T-helper 1 cell treated with Interleukin-12 subunit alpha and Interleukin-12 subunit beta and Interleukin-4 antibody, amounts not matched to agents 30 μg/mL and 1 μg/mL, for 36 hours (primary cell): Measurements from ENCODE around the gene TMEM235.

Experiments used
- H3K27ac Mint-ChIP-seq: one replicate; pipeline ENCODE4 v1.8.0; 2021; ENCODE audit warnings: mild to moderate bottlenecking, mixed read lengths
- H3K27me3 Mint-ChIP-seq: one replicate; pipeline ENCODE4 v1.8.0; 2021; ENCODE audit warnings: low read depth, mixed read lengths
- H3K36me3 Mint-ChIP-seq: one replicate; pipeline ENCODE4 v1.8.0; 2021; ENCODE audit warnings: low read depth, mixed read lengths
- H3K4me1 Mint-ChIP-seq: one replicate; pipeline ENCODE4 v1.8.0; 2021; ENCODE audit warnings: low read depth, mixed read lengths
- H3K4me3 Mint-ChIP-seq: one replicate; pipeline ENCODE4 v1.8.0; 2021; ENCODE audit warnings: mild to moderate bottlenecking, moderate library complexity, mixed read lengths
- H3K9me3 Mint-ChIP-seq: one replicate; pipeline ENCODE4 v1.8.0; 2021; ENCODE audit warnings: mixed read lengths

The TMEM235 gene

GRCh38 chr17:78230996-78231935 is at the start of gene TMEM235:
TMEM235 (plus strand) TSS chr17:78231631; CDS start chr17:78232024, 393 bp downstream.
- H3K27me3 Mint-ChIP-seq: peaks cover 50% of the 10 kb centered on the region
- H3K27ac Mint-ChIP-seq: no peak within 1 kb of the TSS
- no peaks in the 10 kb centered on the region for H3K36me3 Mint-ChIP-seq
- H3K4me1 Mint-ChIP-seq: peaks cover 9% of the 10 kb centered on the region
- no peak within 1 kb of the TSS for H3K4me3 Mint-ChIP-seq
- H3K9me3 Mint-ChIP-seq: no peaks in the 10 kb centered on the region

DNA sequence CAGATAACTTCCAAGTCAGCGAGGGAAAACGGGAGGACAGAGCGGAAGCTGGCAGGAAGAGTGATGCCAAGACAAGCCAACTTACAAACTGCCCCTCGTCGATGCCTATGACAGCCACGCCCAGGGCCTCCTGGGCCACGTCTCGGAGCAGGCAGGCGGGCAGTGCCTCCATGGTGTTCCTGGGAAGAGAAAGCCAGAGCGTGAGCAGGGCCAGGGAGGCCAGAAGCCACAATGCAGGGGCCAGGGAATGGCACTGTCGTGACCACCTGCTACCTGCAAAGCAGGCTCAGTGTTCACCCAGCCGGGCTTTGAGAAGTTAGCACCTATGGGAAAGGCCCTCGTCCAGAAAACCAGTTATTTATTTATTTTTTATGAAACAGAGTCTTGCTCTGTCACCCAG is 48.9 kb upstream of the TMEM235 start:
- Mint-ChIP-seq H3K27me3 (no peaks in the 10 kb centered on the region), H3K9me3 (no peaks in the 10 kb centered on the region), H3K4me1 (peaks cover 32% of the 10 kb centered on the region), H3K36me3 (peaks cover 8% of the 10 kb centered on the region), H3K4me3 (no peak overlapping the region), H3K27ac (no peak overlapping the region)

DNA sequence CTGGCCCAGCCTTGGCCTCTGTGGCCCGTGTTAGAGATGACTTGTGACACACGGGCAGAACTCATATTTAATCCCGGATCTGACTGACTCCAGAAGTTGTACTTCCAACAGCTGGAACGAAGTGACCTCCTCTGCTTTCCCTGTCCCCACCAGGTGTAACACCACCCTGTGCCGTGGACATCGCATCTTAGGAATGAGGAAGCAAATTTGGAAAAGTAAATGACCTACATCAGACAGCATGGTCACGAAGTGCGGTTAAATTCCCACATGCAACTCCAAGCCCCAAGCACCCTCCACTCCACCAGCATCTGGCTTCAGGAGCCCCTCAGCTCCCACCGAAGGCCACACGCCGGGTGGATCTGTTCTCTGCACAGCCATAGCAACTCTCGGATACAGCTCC is 47.5 kb upstream of the TMEM235 start:
- Mint-ChIP-seq H3K27me3 (no peaks in the 10 kb centered on the region), H3K36me3 (peaks cover 8% of the 10 kb centered on the region), H3K9me3 (no peaks in the 10 kb centered on the region), H3K4me3 (no peak overlapping the region), H3K4me1 (peaks cover 34% of the 10 kb centered on the region), H3K27ac (no peak overlapping the region)

DNA sequence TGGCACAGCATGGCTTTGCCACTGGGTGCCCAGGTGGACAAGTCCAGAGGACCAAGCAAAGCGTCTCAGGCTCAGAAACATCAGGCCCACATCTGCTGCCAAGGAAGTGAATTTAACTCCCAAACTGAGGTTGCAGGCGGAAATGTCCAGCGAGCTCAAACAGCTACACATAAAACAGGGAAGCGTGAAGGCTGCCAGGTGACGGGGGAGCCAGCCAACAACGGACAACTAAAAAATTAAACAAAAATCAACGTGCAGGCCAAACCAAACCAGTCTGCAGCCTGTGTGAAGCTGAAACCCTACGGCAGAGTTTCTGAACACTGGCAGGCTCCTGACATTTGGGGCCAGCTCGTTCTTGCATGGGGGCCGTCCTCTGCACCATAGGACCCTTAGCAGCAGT is 47.1 kb upstream of the TMEM235 start:
- Mint-ChIP-seq H3K4me3 (no peak overlapping the region), H3K4me1 (peaks cover 34% of the 10 kb centered on the region), H3K27ac (no peak overlapping the region), H3K36me3 (peaks cover 6% of the 10 kb centered on the region), H3K27me3 (no peaks in the 10 kb centered on the region), H3K9me3 (no peaks in the 10 kb centered on the region)

GRCh38 chr17:78184868-78185267 is 46.6 kb upstream of the TMEM235 start:
- Mint-ChIP-seq H3K4me3 (peak overlapping the region; percentile 25), H3K36me3 (peaks cover 6% of the 10 kb centered on the region), H3K9me3 (no peaks in the 10 kb centered on the region), H3K27me3 (no peaks in the 10 kb centered on the region), H3K4me1 (peaks cover 34% of the 10 kb centered on the region), H3K27ac (peak overlapping the region; percentile 24)

DNA sequence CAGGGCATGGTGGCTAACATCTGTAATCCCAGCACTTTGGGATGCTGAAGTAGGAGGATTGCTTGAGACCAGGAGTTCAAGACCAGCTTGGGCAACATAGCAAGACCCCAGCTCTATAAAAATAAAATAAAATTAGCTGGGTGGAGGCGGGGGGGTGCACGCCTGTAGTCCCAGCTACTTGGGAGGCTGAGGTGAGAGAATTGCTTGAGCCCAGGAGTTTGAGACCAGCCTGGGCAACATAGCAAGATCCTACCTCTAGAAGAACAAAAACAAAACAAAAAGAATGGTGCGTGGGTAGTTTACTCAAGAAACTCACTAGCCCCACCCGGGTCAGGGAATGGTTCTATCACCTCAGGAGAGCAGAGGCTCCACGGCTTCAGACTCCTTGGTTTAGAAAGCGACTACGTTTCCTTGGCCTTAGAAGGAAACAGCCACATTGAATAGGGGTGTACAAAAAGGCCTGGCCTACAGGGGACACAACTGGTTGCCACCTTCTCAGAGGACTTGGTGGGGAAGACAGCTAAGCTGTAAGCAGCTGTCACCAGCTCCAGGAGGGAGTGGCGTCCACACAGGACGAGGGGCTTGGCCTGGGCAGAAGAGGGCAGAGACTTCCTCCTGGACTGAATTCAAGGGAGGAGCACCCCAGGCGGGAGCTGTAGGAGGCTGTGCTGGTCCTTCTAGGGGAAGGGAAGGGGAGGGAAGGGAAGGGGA is 45.3 kb upstream of the TMEM235 start:
- Mint-ChIP-seq H3K27me3 (no peaks in the 10 kb centered on the region), H3K4me1 (peaks cover 25% of the 10 kb centered on the region), H3K4me3 (peak overlapping the region; percentile 77), H3K9me3 (no peaks in the 10 kb centered on the region), H3K36me3 (peaks cover 2% of the 10 kb centered on the region), H3K27ac (peak overlapping the region; percentile 72)

- peak within 1 kb of the TSS; percentile 92 for H3K4me3 Mint-ChIP-seq
- no peaks in the 10 kb centered on the region for H3K27me3 Mint-ChIP-seq
- H3K27ac Mint-ChIP-seq: peak within 1 kb of the TSS; percentile 72
- peaks cover 22% of the 10 kb centered on the region for H3K4me1 Mint-ChIP-seq
- peaks cover 2% of the 10 kb centered on the region for H3K36me3 Mint-ChIP-seq
- no peaks in the 10 kb centered on the region for H3K9me3 Mint-ChIP-seq
Observed at GRCh38 chr17:78186692-78187595, 44.5 kb upstream of the TMEM235 start, which contains the start of the genes AFMID and TK1. AFMID (plus strand) TSS chr17:78187362; CDS start chr17:78187371, 9 bp downstream. TK1 (minus strand) TSS chr17:78187052; CDS start chr17:78186994, 58 bp downstream.

GRCh38 chr17:78196716-78197115 is 34.7 kb upstream of the TMEM235 start:
- H3K27ac Mint-ChIP-seq: no peak overlapping the region
- no peaks in the 10 kb centered on the region for H3K27me3 Mint-ChIP-seq
- H3K36me3 Mint-ChIP-seq: no peaks in the 10 kb centered on the region
- peaks cover 7% of the 10 kb centered on the region for H3K4me1 Mint-ChIP-seq
- H3K9me3 Mint-ChIP-seq: no peaks in the 10 kb centered on the region
- no peak overlapping the region for H3K4me3 Mint-ChIP-seq

- peaks cover 7% of the 10 kb centered on the region for H3K4me1 Mint-ChIP-seq
- no peaks in the 10 kb centered on the region for H3K9me3 Mint-ChIP-seq
- no peak overlapping the region for H3K4me3 Mint-ChIP-seq
- no peaks in the 10 kb centered on the region for H3K36me3 Mint-ChIP-seq
- no peaks in the 10 kb centered on the region for H3K27me3 Mint-ChIP-seq
- no peak overlapping the region for H3K27ac Mint-ChIP-seq
Observed at GRCh38 chr17:78197147-78197832, 34.1 kb upstream of the TMEM235 start.

- H3K4me1 Mint-ChIP-seq: peaks cover 7% of the 10 kb centered on the region
- H3K36me3 Mint-ChIP-seq: peaks cover 3% of the 10 kb centered on the region
- H3K4me3 Mint-ChIP-seq: no peak overlapping the region
- no peak overlapping the region for H3K27ac Mint-ChIP-seq
- no peaks in the 10 kb centered on the region for H3K27me3 Mint-ChIP-seq
- H3K9me3 Mint-ChIP-seq: no peaks in the 10 kb centered on the region
Observed at GRCh38 chr17:78200451-78200850, 31.0 kb upstream of the TMEM235 start.

DNA sequence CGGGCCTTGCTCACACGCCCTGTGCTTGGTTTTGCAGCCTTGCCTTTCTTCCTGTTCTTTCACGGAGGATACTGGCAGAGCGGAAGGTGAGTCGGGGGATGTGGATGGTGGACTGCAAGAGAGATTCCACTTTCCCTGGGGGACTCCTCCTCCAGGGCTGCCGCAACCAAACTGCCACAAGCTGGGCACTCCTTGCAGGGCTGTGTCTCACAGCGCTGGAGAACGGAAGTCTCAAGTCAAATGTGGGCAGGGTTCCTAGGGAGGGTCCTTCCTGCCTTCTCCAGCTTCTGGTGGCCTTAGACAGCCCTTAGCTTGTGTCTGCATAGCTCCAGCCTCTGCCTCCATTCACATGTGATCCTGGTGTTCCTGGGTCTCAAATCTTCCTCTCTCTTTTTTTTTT is 28.8 kb upstream of the TMEM235 start:
- peaks cover 7% of the 10 kb centered on the region for H3K4me1 Mint-ChIP-seq
- H3K4me3 Mint-ChIP-seq: no peak overlapping the region
- no peaks in the 10 kb centered on the region for H3K27me3 Mint-ChIP-seq
- peaks cover 3% of the 10 kb centered on the region for H3K36me3 Mint-ChIP-seq
- no peaks in the 10 kb centered on the region for H3K9me3 Mint-ChIP-seq
- H3K27ac Mint-ChIP-seq: no peak overlapping the region

GRCh38 chr17:78204387-78205123 is 26.9 kb upstream of the TMEM235 start:
- Mint-ChIP-seq H3K4me1 (no peaks in the 10 kb centered on the region), H3K9me3 (no peaks in the 10 kb centered on the region), H3K4me3 (no peak overlapping the region), H3K36me3 (peaks cover 3% of the 10 kb centered on the region), H3K27me3 (no peaks in the 10 kb centered on the region), H3K27ac (no peak overlapping the region)

DNA sequence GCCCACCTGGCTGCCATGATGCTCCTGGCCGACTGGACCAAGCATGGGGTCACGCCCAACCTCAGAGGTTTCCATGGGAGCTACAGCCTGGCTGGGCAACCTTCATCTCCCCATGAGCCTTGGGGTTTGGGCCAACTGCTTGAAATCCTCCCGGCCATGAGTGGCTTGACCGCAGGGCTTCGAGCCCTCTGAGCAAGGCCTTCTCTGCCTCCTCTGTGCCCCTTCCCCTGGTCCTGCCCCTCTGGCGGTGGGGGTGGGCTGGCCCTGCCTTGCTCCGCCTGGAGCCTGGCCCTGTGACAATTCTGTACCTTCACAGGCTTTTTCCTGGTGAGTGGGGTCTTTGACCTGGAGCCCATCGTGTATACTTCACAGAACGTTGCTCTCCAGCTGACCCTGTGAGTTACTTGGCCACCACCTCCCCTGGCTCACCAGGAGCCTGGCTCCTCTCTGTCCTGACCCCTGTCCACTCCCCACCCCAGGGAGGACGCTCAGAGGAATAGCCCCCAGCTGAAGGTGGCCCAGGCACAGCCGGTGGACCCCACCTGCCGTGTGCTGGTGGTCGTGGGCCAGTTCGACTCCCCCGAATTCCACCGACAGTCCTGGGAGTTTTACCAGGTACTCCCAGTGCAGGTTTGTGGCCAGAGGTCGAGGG is 26.2 kb upstream of the TMEM235 start:
- Mint-ChIP-seq H3K27me3 (no peaks in the 10 kb centered on the region), H3K36me3 (peaks cover 3% of the 10 kb centered on the region), H3K4me3 (no peak overlapping the region), H3K4me1 (no peaks in the 10 kb centered on the region), H3K27ac (no peak overlapping the region), H3K9me3 (no peaks in the 10 kb centered on the region)
